MCF 10A (cell line): Measurements from ENCODE around the gene NT5DC2. TPM values are rescaled to one million over a fixed set of nuclear protein-coding genes. Genes with fewer than 3 reads are reported as not detected.

Experiments
- BruUV-seq: library from RNA; stranded (reverse); fragments of 400-500 nt; replicated peaks from 2 replicates; lab custom pipeline; 2021; lab: Mats Ljungman, UMichigan
- CTCF ChIA-PET: fragments of 300-600 bp; sonication (Branson Sonifier 250); formaldehyde crosslinking; extraction: SDS; loops from one replicate; lab custom pipeline; 2021; ENCODE audit warnings: antibody characterized with exemption, inconsistent platforms; lab: Yijun Ruan, JAX
- POLR2A ChIA-PET: fragments of 300-600, 350-650 bp; sonication (Branson Sonifier 250); formaldehyde crosslinking; extraction: SDS; loops from one replicate; lab custom pipeline; 2020; ENCODE audit warnings: antibody characterized with exemption, inconsistent platforms; lab: Yijun Ruan, JAX
- DNase-seq: peaks from one replicate; pipeline ENCODE4 v3.0.0-alpha.2; 2018; ENCODE audit not compliant: unreplicated experiment
- H3K27ac Mint-ChIP-seq: one replicate; pipeline ENCODE4 v1.8.0; 2022; ENCODE audit warnings: mild to moderate bottlenecking, low read depth, mixed read lengths; ENCODE audit not compliant: unreplicated experiment
- H3K27me3 Mint-ChIP-seq: one replicate; pipeline ENCODE4 v1.8.0; 2022; ENCODE audit warnings: mixed read lengths; ENCODE audit not compliant: insufficient read depth, unreplicated experiment
- H3K36me3 Mint-ChIP-seq: one replicate; pipeline ENCODE4 v1.8.0; 2022; ENCODE audit warnings: mild to moderate bottlenecking, moderate library complexity, mixed read lengths; ENCODE audit not compliant: insufficient read depth, unreplicated experiment
- H3K4me1 Mint-ChIP-seq: one replicate; pipeline ENCODE4 v1.8.0; 2022; ENCODE audit warnings: mixed read lengths; ENCODE audit not compliant: insufficient read depth, unreplicated experiment
- H3K4me3 Mint-ChIP-seq: one replicate; pipeline ENCODE4 v1.8.0; 2022; ENCODE audit warnings: mild to moderate bottlenecking, moderate library complexity, mixed read lengths; ENCODE audit not compliant: unreplicated experiment
- H3K9me3 Mint-ChIP-seq: one replicate; pipeline ENCODE4 v1.8.0; 2022; ENCODE audit warnings: mixed read lengths; ENCODE audit not compliant: unreplicated experiment
- CTCF ChIP-seq: fragments of 200-600 bp; IDR thresholded peaks from one replicate; pipeline ENCODE4 v1.8.0; 2022; ENCODE audit warnings: antibody characterized with exemption, mild to moderate bottlenecking; ENCODE audit not compliant: unreplicated experiment
- intact Hi-C: fragments of 100-400 bp; cut with micrococcal nuclease; formaldehyde crosslinking; loops from 2 replicates; pipeline ENCODE4 v1.14.1; 2022
- total RNA-seq: library from RNA; stranded (reverse); gene quantifications from 2 replicates; pipeline ENCODE4 v1.2.3, GENCODE V29; 2022

NT5DC2 gene
- total RNA-seq, 1 experiment from 2014 or later, result 28.9 TPM

- no peaks in the 10 kb centered on the region for H3K4me1 Mint-ChIP-seq
- ChIA-PET CTCF (interaction anchor here (0.7 kb wide), 1 partner anchor 32 kb away, joined by 3 read pairs; no protein-coding TSS in a partner anchor), POLR2A (interaction anchor here (0.7 kb wide), 2 partner anchors 12 to 18 kb away, joined by 3 read pairs; no protein-coding TSS in a partner anchor)
- TF ChIP-seq CTCF, result no peak
- BruUV-seq, result no TSS peak
- H3K4me3 Mint-ChIP-seq, result no peak overlapping the region
- peaks cover 29% of the 10 kb centered on the region for H3K36me3 Mint-ChIP-seq
- intact Hi-C loops, result no loop called here
- H3K27ac Mint-ChIP-seq, result no peak overlapping the region
- no peaks in the 10 kb centered on the region for H3K9me3 Mint-ChIP-seq
- H3K27me3 Mint-ChIP-seq, result no peaks in the 10 kb centered on the region
- DNase-seq, result peak; percentile 22
Measured at GRCh38 chr3:52493232-52494017, 40.2 kb downstream of the NT5DC2 start.

DNA sequence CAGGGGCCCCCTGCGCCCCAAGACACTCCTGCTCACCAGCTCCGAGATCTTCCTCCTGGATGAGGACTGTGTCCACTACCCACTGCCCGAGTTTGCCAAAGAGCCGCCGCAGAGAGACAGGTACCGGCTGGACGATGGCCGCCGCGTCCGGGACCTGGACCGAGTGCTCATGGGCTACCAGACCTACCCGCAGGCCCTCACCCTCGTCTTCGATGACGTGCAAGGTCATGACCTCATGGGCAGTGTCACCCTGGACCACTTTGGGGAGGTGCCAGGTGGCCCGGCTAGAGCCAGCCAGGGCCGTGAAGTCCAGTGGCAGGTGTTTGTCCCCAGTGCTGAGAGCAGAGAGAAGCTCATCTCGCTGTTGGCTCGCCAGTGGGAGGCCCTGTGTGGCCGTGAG lies 41.6 kb downstream of the NT5DC2 start:
- Mint-ChIP-seq H3K4me1 (no peaks in the 10 kb centered on the region), H3K9me3 (no peaks in the 10 kb centered on the region), H3K27me3 (no peaks in the 10 kb centered on the region), H3K4me3 (no peak overlapping the region), H3K36me3 (peaks cover 38% of the 10 kb centered on the region), H3K27ac (no peak overlapping the region)
- TF ChIP-seq CTCF, result no peak
- no TSS peak for BruUV-seq
- DNase-seq, result no peak
- ChIA-PET CTCF (interaction anchor here (0.6 to 1.2 kb wide), 3 partner anchors 33 to 65 kb away, joined by 3 read pairs; no protein-coding TSS in a partner anchor), POLR2A (no interaction called here)
- intact Hi-C loops, result no loop called here

GRCh38 chr3:52490939-52491526 lies 42.6 kb downstream of the NT5DC2 start:
- no TSS peak for BruUV-seq
- Mint-ChIP-seq H3K27me3 (no peaks in the 10 kb centered on the region), H3K27ac (no peak overlapping the region), H3K36me3 (peaks cover 46% of the 10 kb centered on the region), H3K4me1 (no peaks in the 10 kb centered on the region), H3K9me3 (no peaks in the 10 kb centered on the region), H3K4me3 (no peak overlapping the region)
- ChIA-PET CTCF (interaction anchor here (0.7 to 1.2 kb wide), 2 partner anchors 44 to 403 kb away, joined by 3 read pairs; no protein-coding TSS in a partner anchor), POLR2A (no interaction called here)
- no peak for DNase-seq
- no peak for TF ChIP-seq CTCF
- intact Hi-C loops, result no loop called here
